GM19043 (cell line): ENCODE results near the gene ZNF536.
"Not testable (repeated sequence)": the region's sequence is repeated elsewhere in the genome, so short reads cannot be mapped to it uniquely, and the experiment has no call there.

Experiments used
- ATAC-seq: cut with Tn5 transposase; IDR thresholded peaks from one replicate; pipeline ENCODE4 v1.9.1; 2021; ENCODE audit warnings: low read depth; ENCODE audit not compliant: unreplicated experiment

The ZNF536 gene

GRCh38 chr19:30340771-30341561, 31.2 kb upstream of the ZNF536 start:
- no peak for ATAC-seq

DNA sequence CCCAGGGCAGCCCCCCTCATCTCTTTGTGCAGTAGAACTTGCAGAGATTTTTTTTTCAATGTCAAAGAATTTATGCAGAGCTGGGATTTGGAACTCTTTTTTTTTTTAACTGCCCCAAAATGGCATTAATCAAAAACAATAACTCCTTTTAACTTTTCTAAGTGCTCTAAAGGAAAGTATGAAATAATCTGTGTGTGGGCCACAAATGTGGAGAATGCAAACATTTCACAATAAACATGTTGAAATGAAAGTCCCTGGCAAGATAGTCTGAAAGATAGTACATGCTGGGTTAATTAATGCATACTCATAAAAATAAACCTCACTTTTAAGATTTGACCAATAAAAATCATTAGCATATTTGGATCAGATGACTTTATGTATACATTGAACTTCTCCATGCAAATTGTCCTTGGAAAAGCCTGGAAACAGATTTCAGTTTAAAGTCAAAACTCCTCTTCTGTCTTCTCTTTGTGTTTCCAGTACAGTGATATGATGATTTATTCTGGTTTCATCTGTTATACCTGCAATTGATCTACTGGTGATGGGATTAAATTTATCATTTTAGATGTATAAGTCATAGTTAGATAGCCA, 30.5 kb upstream of the ZNF536 start:
- ATAC-seq: no peak

- no peak for ATAC-seq
Measured at GRCh38 chr19:30342901-30343300, 29.3 kb upstream of the ZNF536 start.

DNA sequence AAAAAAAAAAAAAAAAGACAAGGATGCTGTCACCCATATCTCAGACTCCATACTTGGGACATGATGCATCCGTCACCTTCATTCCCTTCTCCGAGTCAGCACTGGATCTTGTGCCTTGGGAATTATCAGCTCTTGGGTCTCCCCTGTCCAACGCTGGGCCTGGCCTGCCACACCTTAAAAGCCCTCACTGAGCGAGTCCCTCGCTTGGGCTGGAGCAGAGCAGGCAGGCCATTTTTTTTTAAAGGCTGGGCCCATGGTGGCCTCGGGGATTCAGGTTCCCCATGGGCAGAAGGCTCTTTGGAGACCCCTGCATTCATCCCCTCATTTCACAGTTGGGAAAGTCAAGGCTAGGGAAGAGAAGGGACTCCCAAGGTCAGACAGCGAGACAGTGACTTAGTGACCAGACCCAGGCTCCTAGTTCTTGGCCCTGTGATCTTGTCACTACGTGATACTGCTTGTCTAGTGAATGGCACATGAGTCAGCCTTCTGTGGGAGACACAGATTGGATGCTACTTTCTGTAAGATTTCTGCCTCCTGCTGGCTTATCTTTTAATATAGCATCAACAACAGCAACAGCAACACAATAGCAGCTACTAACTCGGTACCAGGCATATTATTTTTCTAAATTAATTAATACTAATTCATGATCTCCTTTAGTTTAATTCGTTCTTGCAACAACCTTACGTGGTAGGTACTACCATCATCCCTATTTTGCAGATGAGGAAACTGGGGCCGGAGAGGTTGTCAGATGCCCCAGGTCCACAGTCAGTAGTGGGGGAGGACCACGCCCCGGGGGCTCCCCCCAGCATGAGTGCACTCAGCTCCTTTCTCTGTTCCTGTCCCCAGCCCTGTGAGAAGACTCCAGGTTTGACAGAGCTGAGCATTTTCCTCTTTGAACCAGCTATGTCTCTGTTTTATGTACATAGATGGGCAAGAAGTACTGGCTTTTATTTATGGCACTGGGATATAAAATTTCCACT, 27.4 kb upstream of the ZNF536 start:
- no peak for ATAC-seq

DNA sequence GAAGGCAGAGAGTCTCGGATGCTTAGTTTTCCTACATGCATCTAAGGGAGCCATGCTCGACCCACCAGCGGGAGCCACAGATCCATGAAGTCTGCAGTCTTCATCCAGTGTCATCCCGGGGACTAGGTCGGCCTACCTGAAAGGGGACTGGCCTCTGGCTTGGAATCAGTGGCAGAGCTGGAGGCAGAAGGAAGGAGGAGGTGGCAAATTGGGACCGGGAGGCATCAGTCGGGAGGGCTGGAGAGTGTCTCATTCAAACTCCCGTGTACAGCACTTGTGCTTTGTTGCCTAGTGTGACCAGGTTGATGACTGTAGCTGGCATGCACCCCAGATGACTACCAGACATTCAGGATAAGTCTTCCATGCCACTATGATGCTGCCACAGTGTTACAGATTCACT, 26.5 kb upstream of the ZNF536 start:
- ATAC-seq: no peak

GRCh38 chr19:30346468-30346867, 25.7 kb upstream of the ZNF536 start:
- not testable (repeated sequence) for ATAC-seq

DNA sequence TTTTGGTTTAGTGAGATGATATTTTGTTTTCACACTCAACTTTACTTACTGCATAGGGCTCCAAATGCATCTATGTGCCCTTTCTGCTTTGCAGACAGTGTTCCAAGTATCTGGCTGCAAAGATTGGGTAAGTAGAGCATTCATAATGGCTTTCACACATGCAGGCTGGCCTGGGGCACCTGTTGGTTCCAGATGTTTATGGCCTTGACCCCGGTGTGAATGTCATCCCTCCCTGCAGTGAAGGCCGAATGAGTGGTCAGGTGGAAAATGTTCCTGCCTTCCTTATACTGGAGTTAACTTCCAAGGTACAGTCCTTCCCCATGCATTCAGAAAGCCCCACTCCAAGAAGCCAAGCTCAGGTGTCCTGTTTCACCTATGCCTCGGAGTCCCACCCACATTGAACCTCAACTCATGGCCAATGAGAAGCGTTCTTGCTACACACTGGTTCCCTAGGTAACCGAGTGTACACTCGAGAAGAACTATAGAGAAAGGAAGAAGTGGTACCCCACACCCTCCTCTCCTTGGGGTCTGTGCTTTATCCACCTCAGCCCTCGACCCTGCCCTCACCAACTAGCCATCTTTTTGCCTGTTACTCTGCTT, 23.0 kb upstream of the ZNF536 start:
- ATAC-seq: no peak

DNA sequence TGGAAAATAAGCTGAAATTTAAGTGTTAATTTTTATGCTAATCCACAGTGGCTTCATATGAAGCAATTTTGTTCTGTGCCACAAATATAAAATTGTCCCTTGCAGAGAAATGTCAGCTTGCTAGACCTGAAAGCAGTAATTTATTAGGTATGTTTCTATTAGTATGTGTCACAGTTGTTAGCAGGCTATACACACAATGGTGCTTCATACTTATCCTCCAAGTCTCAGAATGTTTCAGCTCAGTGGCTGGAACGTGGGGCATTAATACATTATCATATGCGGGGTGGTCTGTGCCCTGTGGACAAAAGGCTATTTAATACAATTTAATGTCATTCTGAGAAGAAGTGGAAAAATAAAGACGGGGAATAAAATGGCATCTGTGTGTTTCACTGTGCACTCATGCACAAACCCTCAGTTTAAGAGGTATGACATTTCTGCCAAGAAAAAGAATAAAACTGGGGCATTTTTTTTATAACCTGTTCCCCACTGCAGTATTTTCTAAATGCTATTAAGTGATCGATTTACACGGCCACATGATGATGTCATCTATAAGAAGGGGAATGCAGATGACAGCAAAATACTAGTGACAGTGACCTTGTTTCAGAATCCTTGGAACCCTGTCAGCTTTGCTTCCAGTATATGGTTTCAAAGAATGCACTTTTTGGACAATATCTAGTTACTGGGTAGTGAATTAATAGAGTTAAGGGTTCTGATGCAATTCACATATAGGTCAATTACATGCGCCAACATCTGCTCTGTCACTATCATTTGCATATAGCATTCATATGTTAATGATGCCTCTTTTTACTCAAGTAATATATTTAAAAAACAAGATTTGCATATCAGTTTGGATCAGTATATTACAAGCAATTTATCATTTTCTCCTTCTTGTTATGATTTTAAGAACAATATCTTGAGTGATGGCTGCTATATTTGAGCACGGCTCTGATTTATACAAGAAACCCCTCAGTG, 21.2 kb upstream of the ZNF536 start:
- ATAC-seq: no peak

DNA sequence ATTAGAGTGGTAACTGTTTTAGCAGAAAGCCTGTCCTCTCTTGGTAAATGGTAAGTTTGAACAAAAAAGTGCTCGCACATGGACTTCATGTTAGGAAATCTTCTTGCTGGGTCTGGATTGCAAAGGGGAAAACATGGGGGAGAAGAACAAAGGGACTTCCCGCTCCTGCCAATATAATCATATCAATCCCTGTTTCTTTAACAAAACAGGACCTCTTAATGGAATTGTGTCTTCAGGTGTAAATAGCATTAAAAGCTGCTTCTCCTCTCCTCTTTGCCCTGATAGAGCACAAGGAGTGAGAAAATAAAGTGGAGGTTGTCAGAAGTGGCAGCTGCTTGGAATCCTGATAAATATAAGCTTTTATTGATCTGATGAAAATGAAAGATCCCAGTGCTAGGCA, 20.4 kb upstream of the ZNF536 start:
- no peak for ATAC-seq

DNA sequence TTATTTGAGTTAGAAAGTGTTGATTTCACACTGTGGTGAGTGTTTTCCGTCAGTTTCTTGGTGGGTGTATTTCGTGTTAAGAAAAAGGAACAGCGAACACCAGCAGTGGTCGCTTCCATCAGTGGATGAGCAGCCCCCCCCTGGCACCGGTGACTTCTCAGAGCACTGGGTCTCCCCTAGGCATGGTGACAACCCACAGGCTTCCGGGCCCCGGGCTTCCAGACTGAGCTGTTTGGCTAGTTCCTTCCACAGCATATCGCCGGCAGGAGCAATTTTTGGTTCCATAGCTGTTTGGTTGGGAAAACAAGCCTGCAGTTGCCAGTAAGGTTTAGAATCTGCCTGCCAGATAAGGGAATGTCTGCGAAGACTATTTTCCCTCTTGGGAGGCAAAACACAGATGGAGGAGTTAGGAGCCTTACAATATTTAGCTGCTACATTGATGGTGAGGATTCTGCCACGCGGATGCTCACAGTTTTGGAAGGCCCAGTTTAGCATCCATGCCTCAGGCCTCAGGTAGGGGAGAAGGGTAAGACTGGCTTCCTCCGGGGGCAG, 18.7 kb upstream of the ZNF536 start:
- no peak for ATAC-seq

- no peak for ATAC-seq
Measured at GRCh38 chr19:30355586-30355985, 16.6 kb upstream of the ZNF536 start.

- no peak for ATAC-seq
Measured at GRCh38 chr19:30356951-30357579, 15.1 kb upstream of the ZNF536 start.

DNA sequence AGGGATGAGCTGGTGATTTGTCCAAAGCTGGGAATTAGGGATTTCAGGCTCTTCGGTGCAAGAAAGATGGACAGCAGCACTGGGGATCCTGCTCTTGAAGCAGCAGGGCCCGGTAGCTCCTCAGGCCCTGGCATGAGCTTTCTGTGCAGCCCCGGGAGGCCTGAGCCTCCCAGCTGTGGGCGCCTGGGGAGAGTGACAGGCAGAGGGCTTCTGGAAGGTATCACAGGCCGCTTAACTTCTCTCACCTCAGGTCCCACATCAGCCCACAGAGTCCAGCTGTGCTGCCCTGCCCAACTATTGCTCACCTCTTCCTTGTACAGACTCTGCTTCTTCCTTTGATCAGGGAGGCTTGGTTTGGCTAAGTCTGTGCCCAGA, 14.6 kb upstream of the ZNF536 start:
- no peak for ATAC-seq

- no peak for ATAC-seq
Measured at GRCh38 chr19:30358319-30358718, 13.9 kb upstream of the ZNF536 start.

GRCh38 chr19:30358821-30359580, 13.2 kb upstream of the ZNF536 start:
- no peak for ATAC-seq

GRCh38 chr19:30359936-30360335, 12.2 kb upstream of the ZNF536 start:
- ATAC-seq: no peak

DNA sequence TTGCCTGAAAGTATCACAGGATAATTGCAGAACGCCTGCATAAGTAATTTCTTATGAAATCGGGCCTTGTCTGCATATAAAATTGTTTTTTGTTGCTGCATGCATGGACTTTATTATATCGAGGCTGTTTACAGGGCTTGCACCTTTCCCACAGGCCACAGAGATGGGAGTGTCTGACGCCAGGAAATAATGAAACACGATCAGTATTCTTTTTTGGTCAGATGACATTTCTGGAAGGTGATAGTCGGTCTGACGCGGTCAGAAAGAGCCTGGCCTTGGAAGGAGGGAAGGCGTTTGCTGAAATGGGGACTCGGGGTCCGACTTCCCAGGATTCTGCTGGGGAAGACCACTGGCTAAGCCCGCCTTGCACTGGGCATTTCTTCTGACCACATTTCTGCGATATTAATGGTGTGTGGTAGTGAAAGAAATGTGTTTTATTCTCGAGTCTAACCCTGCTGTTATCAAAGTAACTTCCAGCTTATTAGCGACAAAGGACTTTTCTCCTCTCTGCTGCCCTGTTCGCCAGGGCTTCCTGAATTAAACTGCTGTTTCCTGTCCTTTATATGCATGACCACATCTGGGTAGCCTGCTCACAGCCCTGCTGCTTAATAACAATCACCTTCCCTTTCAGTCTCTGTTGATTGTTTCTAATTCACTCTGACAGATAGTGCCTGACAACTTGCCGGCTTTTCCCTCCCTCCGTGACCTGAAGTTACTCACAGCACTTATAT, 11.6 kb upstream of the ZNF536 start:
- no peak for ATAC-seq

GRCh38 chr19:30361107-30361447, 11.1 kb upstream of the ZNF536 start:
- no peak for ATAC-seq
